ENCODE results near the gene COL25A1.
"Not testable (repeated sequence)": the region's sequence is repeated elsewhere in the genome, so short reads cannot be mapped to it uniquely, and the experiment has no call there.

COL25A1 gene

GRCh38 chr4:109169170-109169569 lies 133.3 kb downstream of the COL25A1 start:
- no peak for DNase-seq (ENCODE audit: low read depth)

GRCh38 chr4:109166586-109166985 lies 135.9 kb downstream of the COL25A1 start:
- DNase-seq (ENCODE audit: low read depth) = no peak

GRCh38 chr4:109166126-109166525 lies 136.3 kb downstream of the COL25A1 start:
- DNase-seq (ENCODE audit: low read depth) = no peak

GRCh38 chr4:109164011-109164410 lies 138.4 kb downstream of the COL25A1 start:
- DNase-seq (ENCODE audit: low read depth) = no peak

- DNase-seq (ENCODE audit: low read depth) = no peak
These were observed 139.0 kb downstream of the COL25A1 start for GRCh38 chr4:109163493-109163892.

- no peak for DNase-seq (ENCODE audit: low read depth)
These were observed 139.7 kb downstream of the COL25A1 start for GRCh38 chr4:109162759-109163158.

- no peak for DNase-seq (ENCODE audit: low read depth)
These were observed 142.0 kb downstream of the COL25A1 start for GRCh38 chr4:109160494-109160893.

GRCh38 chr4:109157696-109158095 lies 144.8 kb downstream of the COL25A1 start:
- no peak for DNase-seq (ENCODE audit: low read depth)

GRCh38 chr4:109157205-109157604 lies 145.3 kb downstream of the COL25A1 start:
- no peak for DNase-seq (ENCODE audit: low read depth)

GRCh38 chr4:109156356-109156755 lies 146.1 kb downstream of the COL25A1 start:
- no peak for DNase-seq (ENCODE audit: low read depth)

GRCh38 chr4:109155682-109156283 lies 146.7 kb downstream of the COL25A1 start:
- no peak for DNase-seq (ENCODE audit: low read depth)

GRCh38 chr4:109155084-109155483 lies 147.4 kb downstream of the COL25A1 start:
- no peak for DNase-seq (ENCODE audit: low read depth)

GRCh38 chr4:109154424-109154823 lies 148.0 kb downstream of the COL25A1 start:
- DNase-seq (ENCODE audit: low read depth) = no peak

GRCh38 chr4:109149836-109150235 lies 152.6 kb downstream of the COL25A1 start:
- DNase-seq (ENCODE audit: low read depth) = no peak

GRCh38 chr4:109148577-109149075 lies 153.8 kb downstream of the COL25A1 start:
- no peak for DNase-seq (ENCODE audit: low read depth)

GRCh38 chr4:109147135-109147534 lies 155.3 kb downstream of the COL25A1 start:
- no peak for DNase-seq (ENCODE audit: low read depth)

GRCh38 chr4:109146499-109146898 lies 156.0 kb downstream of the COL25A1 start:
- DNase-seq (ENCODE audit: low read depth) = no peak

GRCh38 chr4:109138125-109138524 lies 164.3 kb downstream of the COL25A1 start:
- DNase-seq (ENCODE audit: low read depth) = not testable (repeated sequence)

GRCh38 chr4:109134921-109135320 lies 167.5 kb downstream of the COL25A1 start:
- DNase-seq (ENCODE audit: low read depth) = no peak

- DNase-seq (ENCODE audit: low read depth) = no peak
These were observed 168.2 kb downstream of the COL25A1 start for GRCh38 chr4:109134268-109134667.

GRCh38 chr4:109131559-109131958 lies 170.9 kb downstream of the COL25A1 start:
- no peak for DNase-seq (ENCODE audit: low read depth)

- DNase-seq (ENCODE audit: low read depth) = no peak
These were observed 173.9 kb downstream of the COL25A1 start for GRCh38 chr4:109128589-109128988.

- no peak for DNase-seq (ENCODE audit: low read depth)
These were observed 174.6 kb downstream of the COL25A1 start for GRCh38 chr4:109127866-109128265.

GRCh38 chr4:109126856-109127255 lies 175.6 kb downstream of the COL25A1 start:
- no peak for DNase-seq (ENCODE audit: low read depth)

Measured in stimulated activated CD8-positive, alpha-beta memory T cell treated with anti-CD3 and anti-CD28 coated beads, Interleukin-12 subunit alpha, Interleukin-12 subunit beta, amount 100 ng/mL, for 4 hours (primary cell).